Activated T-cell treated with anti-CD3 and anti-CD28 coated beads, Interleukin-2, amount 50 U/mL, for 1 hour (primary cell): ENCODE data around the gene TARS2.

Experiments
- DNase-seq: peaks from one replicate; pipeline ENCODE4 v3.0.0-alpha.2; 2020

The TARS2 gene, protein sequence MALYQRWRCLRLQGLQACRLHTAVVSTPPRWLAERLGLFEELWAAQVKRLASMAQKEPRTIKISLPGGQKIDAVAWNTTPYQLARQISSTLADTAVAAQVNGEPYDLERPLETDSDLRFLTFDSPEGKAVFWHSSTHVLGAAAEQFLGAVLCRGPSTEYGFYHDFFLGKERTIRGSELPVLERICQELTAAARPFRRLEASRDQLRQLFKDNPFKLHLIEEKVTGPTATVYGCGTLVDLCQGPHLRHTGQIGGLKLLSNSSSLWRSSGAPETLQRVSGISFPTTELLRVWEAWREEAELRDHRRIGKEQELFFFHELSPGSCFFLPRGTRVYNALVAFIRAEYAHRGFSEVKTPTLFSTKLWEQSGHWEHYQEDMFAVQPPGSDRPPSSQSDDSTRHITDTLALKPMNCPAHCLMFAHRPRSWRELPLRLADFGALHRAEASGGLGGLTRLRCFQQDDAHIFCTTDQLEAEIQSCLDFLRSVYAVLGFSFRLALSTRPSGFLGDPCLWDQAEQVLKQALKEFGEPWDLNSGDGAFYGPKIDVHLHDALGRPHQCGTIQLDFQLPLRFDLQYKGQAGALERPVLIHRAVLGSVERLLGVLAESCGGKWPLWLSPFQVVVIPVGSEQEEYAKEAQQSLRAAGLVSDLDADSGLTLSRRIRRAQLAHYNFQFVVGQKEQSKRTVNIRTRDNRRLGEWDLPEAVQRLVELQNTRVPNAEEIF

DNA sequence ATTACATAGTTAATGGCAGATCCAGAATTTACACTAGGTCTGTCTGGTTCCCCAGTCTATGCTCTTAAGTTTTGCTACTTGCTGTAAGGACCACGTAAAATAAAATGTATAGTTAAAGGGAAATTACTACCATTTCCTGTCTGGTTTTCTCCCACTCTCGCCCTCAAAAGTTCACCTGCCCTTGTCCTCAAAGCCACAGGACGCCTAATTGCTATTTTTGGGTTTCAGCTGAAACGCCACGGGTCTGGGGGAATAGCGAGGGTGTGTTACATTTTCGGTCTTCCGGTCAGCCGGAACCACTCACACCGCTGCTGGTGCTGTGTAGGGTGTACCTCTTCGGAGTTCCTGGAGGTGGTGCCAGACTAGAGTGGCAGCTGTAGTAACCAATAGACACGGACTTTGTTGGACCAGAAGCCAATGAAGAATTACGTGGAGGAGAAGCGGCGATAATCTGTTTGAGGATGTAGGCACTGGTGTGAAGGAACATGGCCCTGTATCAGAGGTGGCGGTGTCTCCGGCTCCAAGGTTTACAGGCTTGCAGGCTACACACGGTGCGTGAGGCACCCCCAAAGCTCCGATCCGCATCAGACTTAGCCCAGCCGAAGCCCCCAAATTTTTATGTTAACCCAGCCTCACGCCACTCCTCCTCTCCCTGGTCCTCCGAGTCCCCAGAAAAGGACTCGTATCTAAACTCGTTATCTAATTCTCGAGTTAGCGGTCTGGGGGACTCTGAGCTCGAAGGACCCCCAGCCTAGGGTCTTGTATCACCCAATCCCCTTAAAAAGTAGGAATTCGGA is at the start of gene TARS2:
Gene TARS2, plus strand, starts transcription at position 454 of the 797 bp plus-strand sequence. Its CDS starts 32 bp downstream, at position 486.
- DNase-seq: peak; percentile 86

DNA sequence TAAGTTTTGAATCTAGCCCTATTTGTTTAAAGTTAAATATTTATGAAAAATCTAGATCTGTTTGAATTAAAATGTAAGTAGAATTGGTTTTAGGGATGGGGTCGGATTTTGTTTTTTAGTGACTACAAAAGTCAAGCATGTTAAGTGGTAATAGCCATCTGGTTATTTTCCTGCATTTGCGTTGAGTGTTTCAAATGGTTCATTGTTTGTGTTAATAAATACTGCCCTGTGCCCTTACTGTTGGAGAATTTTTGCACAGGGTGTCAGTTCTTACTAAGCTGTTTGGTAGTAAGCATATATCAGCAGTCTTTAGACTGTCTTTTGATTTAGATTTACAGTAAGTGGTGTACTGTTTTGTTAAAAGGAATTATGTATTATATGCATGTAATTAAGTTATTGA is 46.1 kb upstream of the TARS2 start:
- no peak for DNase-seq

DNA sequence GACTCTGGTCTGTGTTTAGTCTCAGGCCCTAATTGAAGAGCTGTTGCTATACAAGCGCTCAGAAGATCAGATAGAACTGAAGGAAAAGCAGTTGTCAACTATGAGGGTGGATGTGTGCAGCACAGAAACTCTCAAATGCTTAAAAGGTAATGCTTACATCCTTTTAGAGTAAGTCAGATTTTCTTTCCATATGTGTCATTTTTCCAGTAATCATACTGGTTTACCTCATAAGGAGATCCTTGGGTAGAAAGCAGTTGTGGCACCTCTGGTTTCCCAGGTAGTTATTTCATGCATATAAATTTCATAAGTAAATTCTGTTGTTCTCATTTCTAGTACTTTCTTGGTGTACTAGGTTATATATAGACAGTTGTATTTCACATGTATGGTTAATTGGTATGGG is 43.0 kb upstream of the TARS2 start:
- no peak for DNase-seq

DNA sequence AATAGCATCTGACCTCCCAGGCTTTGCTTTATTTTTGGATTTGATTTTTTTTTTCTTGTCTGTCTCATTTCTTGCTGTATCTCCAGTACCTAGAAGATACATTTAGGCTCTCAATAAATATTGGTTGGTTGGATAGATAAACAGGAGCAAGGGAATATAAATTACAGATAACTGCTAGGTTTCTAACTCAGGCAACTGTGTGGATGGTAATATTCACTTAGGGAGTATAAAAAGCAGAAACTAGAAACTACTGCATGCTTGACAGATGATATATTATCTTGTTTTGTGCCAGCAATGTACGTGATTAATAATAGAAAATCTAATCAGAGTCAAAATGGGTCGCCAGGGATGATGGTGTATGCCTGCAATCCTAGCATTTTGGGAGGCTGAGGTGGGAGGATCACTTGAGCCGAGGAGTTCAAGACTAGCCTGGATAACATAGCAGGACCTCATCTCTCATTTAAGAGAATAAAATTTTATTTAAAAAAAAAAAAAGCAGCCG is 31.0 kb upstream of the TARS2 start:
- DNase-seq: no peak

DNA sequence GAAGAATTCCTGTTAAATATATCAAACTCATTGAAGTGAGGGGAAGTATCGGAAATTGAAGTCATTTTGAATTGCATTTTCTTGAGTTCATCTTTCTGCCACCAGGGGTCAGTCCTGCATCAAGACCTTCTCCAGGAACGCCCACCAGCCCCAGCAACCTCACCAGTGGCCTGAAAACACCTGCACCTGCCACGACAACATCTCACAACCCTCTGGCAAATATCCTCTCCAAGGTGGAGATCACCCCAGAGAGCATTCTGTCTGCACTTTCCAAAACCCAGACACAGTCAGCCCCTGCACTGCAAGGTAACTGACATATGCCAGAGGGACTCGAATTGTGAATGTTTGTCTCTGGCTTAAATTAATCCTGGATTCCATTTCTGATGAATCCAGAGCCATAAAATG is 22.8 kb upstream of the TARS2 start:
- peak; percentile 61 for DNase-seq

DNA sequence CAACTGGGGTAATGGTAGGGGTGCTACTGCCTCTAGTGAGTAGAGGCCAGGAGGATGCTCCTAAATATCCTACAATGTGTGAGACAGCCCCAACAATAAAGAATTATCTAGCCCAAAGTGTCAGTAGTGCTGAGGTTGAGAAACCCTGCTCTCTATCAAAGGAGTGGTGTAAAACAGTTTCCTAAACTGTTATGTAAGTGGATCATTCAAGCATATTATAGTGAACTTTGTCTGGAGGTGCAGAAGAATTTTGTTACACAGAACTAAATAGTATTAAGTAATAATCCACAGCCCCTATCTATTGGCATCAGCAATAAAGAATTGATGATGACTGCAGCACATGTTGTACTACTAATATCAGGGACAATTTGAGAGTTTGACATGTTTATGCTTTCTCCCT is 20.3 kb upstream of the TARS2 start:
- DNase-seq: no peak

DNA sequence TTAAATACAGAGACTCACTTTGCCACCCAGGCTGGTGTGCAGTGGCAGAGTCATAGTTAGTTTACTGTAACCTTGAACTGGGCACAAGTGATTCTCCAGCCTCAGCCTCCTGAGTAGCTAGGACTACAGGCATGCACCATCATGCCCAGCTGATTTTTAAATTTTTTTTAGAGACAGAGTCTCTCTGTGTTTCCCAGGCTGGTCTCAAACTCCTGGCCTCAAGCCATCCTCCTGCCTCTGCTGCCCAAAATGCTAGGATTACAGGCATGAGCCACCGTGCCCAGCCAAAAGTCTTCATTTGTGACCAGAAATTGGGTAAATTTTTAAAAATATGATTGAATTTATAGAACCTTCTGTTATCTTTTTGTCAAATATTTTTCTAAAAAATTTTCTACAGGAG is 17.9 kb upstream of the TARS2 start:
- no peak for DNase-seq

DNA sequence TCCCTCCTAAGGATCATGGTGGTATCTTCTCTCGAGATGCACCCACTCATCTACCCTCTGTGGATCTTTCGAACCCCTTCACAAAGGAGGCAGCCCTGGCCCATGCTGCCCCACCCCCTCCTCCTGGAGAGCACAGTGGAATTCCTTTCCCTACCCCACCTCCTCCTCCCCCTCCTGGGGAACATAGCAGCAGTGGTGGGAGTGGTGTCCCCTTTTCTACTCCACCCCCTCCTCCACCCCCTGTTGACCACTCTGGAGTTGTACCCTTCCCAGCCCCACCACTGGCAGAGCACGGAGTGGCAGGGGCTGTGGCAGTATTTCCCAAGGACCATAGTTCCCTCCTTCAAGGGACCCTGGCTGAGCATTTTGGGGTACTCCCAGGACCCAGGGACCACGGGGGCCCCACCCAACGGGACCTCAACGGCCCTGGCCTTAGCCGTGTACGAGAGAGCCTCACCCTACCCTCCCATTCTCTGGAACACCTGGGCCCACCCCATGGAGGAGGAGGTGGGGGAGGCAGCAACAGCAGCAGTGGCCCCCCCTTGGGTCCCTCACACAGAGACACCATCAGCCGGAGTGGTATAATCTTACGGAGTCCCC is 14.5 kb upstream of the TARS2 start:
- DNase-seq: no peak

DNA sequence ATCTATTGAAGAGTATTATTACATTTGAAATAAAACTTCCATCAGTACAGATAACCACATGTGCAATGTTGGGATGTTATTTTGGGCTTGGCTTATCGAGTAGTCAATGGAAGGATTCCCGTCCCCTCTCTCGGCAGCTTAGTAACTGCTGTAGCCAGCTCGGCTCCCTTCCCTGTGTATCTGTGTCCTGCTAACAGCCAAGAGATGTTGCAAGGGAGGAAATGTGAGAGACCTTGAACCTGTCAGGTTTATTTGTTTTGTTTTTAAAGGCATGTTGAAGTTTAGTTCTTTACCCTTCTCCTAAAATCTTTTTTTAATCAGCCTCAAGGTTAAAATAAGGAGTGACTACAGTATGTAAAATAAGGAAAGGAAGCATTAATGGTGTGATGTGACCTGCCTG is 13.6 kb upstream of the TARS2 start:
- no peak for DNase-seq

DNA sequence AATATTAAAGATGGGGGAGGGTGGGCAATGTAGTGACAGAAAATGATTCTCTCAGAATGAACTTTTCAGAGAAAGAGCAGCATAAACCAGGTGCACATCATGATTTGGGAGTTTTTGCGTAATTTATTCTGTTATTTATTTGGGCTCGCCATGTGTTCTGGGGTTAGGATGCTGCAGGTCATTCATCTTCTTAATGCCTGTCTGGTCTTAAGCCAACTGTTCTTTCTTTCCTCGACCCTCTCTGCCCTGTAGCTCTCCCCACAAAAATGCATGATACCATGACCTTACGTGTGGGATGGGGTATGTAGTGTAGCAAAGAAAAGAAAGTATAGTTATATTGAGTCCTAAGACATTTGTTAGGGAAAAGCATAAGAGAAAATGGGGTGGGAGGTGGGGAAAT is 12.3 kb upstream of the TARS2 start:
- no peak for DNase-seq

DNA sequence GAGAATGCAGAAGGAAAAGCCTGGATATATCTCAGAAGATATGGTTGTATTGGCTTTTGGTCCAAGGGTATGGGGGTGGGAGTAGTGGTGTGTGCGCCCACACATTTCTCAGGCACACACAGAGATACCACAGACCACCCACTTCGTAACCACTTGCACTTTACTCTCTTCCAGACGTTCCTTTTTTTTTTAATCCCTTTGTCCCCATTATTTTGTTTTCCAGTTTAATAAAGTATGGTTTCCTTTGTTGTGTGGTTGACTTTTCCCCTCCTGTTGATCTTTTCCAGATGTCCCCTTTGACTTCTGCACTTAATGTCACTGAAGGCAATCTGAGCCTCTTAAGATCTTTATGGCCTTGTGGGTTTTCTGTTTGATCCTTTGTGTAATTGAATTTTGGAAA is 10.5 kb upstream of the TARS2 start:
- DNase-seq: no peak

DNA sequence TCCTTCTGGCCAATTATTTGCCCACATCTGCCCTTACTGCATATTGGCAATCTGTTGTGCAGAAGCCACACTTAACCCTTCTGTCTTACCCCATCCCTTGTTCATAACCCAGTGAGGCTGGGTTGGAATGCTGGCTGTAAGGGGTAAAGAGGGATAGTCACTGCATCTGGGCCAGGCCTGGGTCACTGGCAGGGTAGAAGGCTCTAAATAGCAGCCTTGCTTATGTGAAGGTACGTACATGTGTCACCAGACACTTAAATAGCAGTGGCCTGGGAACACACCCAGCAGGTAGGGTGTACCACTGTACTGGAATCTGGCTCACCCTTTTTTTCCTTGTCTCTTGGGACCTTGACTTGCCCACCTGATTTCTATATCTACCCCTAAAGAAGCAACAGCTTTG is 9.9 kb upstream of the TARS2 start:
- DNase-seq: no peak

DNA sequence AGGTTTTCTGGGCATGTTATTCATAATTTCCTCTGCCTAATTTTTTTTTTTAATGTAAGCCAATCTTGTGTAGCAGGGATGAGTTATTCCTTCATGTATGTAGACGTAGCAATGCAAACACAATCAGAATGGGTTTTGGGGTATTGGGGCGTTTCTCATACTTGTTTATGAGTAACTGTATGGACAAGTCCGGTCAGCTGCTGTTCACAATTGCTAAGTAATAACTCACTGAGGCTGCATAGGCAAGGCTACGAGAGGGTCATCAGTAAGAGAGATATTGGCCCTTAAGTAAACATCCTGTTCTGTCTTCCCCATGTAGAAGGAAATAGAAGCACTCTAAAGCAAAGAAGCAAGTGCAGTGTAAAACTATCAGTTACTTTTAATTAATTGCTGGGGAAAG is 9.5 kb upstream of the TARS2 start:
- DNase-seq: no peak

DNA sequence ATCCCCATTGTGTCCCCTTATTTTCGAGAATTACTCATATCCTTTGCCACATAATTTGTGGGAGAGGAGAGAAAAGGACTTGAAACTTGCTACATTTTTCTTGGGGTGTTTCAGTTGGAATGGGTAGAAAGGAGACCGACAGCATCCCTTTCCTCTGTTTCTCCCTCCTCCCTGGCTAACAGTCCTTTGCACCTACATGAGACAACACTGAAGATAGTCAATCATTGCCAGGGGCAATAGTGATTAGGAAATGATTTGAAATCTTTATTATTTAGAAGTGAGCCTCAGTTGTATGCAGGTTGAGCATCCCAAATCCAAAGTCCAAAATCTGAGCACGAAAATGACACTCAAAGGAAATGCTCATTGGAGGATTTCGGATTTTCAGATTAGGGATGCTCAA is 7.8 kb upstream of the TARS2 start:
- no peak for DNase-seq

DNA sequence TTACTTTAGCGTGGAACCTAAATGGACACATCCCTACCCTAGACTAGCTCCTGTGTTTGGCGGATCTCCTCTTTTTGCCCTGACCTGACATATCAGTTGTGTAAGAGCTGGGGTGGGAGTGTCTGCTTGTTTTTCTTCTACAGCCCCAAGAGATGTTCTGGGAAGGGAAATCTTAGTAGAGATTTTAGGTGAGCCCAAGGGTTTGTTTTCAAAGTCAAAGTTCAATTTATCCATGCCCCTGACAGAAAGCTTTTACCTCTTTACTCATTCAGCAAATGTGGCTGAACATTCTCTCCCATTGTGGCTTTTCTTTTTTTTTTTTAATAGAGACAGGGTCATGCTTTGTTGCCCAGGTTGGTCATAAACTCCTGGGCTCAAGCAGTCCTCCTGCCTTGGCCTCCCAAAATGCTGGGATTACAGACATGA is 7.3 kb upstream of the TARS2 start:
- DNase-seq: no peak

DNA sequence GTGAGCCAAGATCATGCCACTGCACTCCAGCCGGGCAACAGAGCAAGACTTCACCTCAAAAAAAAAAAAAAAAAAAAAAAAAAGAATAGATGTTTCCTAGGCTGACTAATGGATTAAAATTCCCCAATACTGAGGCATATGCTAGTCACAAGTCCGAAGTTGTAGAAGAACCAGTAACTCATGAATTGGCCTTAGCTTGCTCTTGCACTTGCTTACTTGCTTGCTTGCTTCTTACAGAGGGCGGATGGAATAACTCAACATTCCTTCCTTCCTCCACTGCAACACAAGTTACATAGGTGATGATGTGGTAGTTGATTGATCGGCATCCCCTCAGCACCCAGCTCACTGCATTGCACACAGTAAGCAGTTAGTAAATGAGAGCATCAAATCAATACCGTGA is 2.8 kb upstream of the TARS2 start:
- no peak for DNase-seq

DNA sequence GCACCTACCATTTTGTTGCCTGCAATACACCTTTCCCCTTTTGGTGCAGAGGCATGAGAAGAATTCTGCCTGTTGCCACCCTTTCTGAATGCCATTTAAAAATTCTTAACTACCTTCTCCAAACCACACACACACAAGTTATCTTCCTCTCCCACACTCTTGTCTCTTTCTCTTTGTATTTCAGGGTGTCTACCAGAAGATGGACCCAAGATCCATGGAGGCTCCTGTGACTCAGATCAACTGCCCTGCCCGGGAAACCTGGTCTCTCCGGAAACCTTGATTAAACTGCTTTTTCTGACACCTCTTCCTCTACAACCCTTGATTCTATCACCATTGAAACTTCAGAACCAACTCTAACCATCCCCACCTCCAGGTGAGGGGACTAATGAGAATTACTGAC is 2.4 kb upstream of the TARS2 start:
- DNase-seq: no peak

DNA sequence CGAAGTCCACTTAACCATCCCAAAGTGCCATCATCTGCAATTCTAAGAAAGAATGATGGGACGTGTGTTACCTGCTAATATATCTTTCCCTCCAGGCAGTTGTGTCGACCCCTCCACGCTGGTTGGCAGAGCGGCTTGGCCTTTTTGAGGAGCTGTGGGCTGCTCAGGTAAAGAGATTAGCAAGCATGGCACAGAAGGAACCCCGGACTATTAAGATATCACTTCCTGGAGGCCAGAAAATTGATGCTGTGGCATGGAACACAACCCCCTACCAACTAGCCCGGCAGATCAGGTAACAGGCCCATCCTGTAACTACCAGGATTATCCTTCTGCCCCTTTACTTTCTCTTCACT is 520 bp downstream of the TARS2 start:
- peak; percentile 29 for DNase-seq

DNA sequence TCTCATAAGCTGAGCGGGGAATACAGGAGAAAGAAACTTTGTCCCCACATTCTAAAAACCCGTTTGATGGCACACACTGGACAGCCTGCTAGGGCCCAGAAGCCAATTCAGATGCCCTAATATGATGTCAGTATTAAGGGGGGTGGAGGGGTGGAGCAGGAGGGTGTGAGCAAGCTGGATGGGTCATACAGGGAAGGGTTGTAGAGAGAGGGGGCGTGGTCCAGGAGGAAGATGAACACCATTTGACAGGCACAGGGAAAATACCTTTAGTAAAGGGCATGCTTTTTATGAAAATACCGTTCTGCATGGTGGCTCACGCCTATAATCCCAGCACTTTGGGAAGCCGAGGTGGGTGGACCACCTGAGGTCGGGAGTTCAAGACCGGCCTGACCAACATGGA is 6.0 kb downstream of the TARS2 start:
- no peak for DNase-seq

DNA sequence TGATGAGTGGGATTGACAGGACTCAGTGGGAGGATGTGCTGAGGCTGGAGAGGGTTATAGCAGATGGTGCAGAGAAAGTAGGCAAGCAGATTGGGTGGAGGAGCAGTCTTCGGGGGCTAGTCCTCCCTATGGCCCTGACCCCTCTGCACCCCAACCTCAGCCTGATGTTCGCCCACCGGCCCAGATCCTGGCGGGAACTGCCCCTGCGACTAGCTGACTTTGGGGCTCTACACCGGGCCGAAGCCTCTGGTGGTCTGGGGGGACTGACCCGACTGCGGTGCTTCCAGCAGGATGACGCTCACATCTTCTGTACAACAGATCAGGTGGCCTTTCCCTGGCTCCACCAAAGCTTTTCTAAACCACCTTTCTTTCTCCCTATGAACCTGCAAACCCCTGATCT is 11.1 kb downstream of the TARS2 start:
- no peak for DNase-seq

DNA sequence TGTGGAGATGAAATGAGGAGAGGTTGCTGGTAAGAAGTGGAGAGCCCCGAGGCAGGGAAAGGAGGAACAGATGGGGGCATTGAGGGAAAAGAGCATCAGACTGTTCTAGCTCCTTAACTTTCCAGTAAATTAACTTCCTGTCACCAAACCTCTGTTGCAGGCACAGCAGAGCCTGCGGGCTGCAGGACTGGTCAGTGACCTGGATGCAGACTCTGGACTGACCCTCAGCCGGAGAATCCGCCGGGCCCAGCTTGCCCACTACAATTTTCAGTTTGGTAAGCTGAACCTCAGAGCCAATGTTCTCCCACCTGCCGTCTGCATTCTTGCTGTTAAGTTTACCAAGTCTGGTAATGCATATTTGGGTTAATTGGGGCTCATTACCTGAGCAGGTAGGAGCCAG is 18.2 kb downstream of the TARS2 start:
- no peak for DNase-seq

DNA sequence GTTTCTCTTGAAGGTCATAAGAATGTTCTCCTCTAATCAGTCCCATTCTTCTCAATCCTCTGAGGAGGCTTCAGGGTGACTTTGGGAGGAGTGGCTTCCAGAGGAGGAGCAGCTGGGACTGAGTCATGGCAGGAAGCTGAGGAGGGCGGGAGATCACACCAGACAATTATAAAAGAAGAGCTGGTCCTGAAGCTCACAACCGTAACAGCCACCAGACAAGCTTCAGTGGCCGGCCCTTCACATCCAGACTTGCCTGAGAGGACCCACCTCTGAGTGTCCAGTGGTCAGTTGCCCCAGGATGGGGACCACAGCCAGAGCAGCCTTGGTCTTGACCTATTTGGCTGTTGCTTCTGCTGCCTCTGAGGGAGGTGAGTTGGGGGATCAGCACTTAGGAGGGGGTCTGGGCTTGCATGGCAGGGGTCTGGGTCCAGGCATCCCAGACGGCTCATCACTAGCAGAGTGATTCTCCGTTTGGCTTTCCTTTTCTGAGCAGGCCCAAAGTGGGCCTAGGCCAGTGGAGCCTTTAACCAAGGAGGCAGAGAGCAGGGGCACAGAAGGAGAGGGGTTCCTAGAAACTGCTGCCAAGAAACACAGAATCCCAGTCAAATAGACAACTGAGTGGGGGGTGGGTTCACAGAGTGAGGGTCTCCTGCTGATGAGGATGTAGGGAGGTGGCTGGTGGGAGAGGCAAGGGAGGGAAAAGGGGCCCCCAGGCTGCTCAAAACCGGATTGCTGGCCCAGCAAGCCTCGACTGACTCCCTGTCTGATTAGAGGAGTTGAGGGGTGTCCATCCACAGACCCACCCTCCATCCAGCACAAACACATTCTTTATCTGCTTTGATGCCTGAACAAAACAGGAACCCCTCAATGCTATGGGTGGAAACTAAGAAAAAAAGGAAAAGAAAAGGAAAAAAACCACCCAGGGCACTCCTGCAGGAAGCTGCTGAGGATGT is 21.0 kb downstream of the TARS2 start, which contains the start of gene ECM1:
Gene ECM1, plus strand, starts transcription at position 198 of the 953 bp plus-strand sequence. Its CDS starts 101 bp downstream, at position 299.
- DNase-seq: no peak
